ENCODE data around the gene ITCH. TPM values are rescaled to one million over a fixed set of nuclear protein-coding genes. Genes with fewer than 3 reads are reported as not detected.
A peak's percentile ranks its signal among the peaks of the same experiment; 100 is the strongest.

ITCH gene
- 10 to 100 TPM; 22.4 to 24.4 TPM for total RNA-seq

- no peaks in the 10 kb centered on the region for H3K9me3 ChIP-seq
- H3K27me3 ChIP-seq = no peaks in the 10 kb centered on the region
- peak within 1 kb of the TSS; percentile 68 to 94 (median 86) for H3K27ac ChIP-seq
- H3K4me1 ChIP-seq = peaks cover 44% of the 10 kb centered on the region
- peak within 1 kb of the TSS; percentile 44 to 95 for H3K4me3 ChIP-seq
- peak; percentile 95 to 98 (median 97) for DNase-seq
- 0 to 1% methylated on average over 19 to 32 of the region's 32 CpGs for WGBS, 2 donors
- intact Hi-C loops (cut with DNase I) = no loop called here
- no peaks in the 10 kb centered on the region for H3K36me3 ChIP-seq (replicated peaks in 1 of 2; ENCODE audit: insufficient read depth in 1 of 2, low read depth in 2 of 2)
- peak; percentile 76 to 93 (median 93) for TF ChIP-seq POLR2A (IDR thresholded peaks at IDR 0.05)
- no peak for TF ChIP-seq CTCF (IDR thresholded peaks at IDR 0.05)
- ATAC-seq = peak; percentile 98
Observed at GRCh38 chr20:34363062-34363464, at the start of gene ITCH. Gene ITCH (plus strand): TSS chr20:34363273. CDS start chr20:34393812, 30,539 bp downstream.

- Histone ChIP-seq H3K27me3 (no peaks in the 10 kb centered on the region), H3K4me1 (peaks cover 24% of the 10 kb centered on the region), H3K9me3 (no peaks in the 10 kb centered on the region), H3K27ac (no peak overlapping the region), H3K4me3 (no peak overlapping the region), H3K36me3 (replicated peaks in 1 of 2; ENCODE audit: insufficient read depth in 1 of 2, low read depth in 2 of 2) (no peaks in the 10 kb centered on the region)
- WGBS, 2 donors = 78 to 79% methylated on average over 3 of the region's 3 CpGs
- no peak for ATAC-seq
- TF ChIP-seq POLR2A (IDR thresholded peaks at IDR 0.05) = no peak
- no peak for TF ChIP-seq CTCF (IDR thresholded peaks at IDR 0.05)
- intact Hi-C loops (cut with DNase I) = no loop called here
- DNase-seq = no peak
Observed at GRCh38 chr20:34315236-34315635, 47.8 kb upstream of the ITCH start.

- no peak overlapping the region for H3K4me3 ChIP-seq
- intact Hi-C loops (cut with DNase I) = no loop called here
Observed at GRCh38 chr20:34316196-34316814, 46.8 kb upstream of the ITCH start.

GRCh38 chr20:34318609-34319443, 44.2 kb upstream of the ITCH start:
- ATAC-seq (no peak), DNase-seq (no peak)
- intact Hi-C loops (cut with DNase I) = no loop called here
- no peaks in the 10 kb centered on the region for H3K4me1 ChIP-seq
- no peak overlapping the region for H3K4me3 ChIP-seq
- no peaks in the 10 kb centered on the region for H3K36me3 ChIP-seq (replicated peaks in 1 of 2; ENCODE audit: insufficient read depth in 1 of 2, low read depth in 2 of 2)
- H3K27ac ChIP-seq = no peak overlapping the region
- H3K27me3 ChIP-seq = no peaks in the 10 kb centered on the region
- H3K9me3 ChIP-seq = no peaks in the 10 kb centered on the region
- TF ChIP-seq CTCF (IDR thresholded peaks at IDR 0.05) = no peak
- TF ChIP-seq POLR2A (IDR thresholded peaks at IDR 0.05) = no peak
- 54 to 70% methylated on average over 4 of the region's 4 CpGs for WGBS, 2 donors

More at GRCh38 chr20:34316196-34316814, 46.8 kb upstream of the ITCH start:
- H3K4me1 ChIP-seq = peaks cover 16% of the 10 kb centered on the region
- ATAC-seq = no peak
- H3K27ac ChIP-seq = no peak overlapping the region
- no peaks in the 10 kb centered on the region for H3K36me3 ChIP-seq (replicated peaks in 1 of 2; ENCODE audit: insufficient read depth in 1 of 2, low read depth in 2 of 2)
- DNase-seq = no peak
- TF ChIP-seq POLR2A (IDR thresholded peaks at IDR 0.05) = no peak
- TF ChIP-seq CTCF (IDR thresholded peaks at IDR 0.05) = no peak
- H3K27me3 ChIP-seq = no peaks in the 10 kb centered on the region
- 74 to 95% methylated on average over 6 of the region's 6 CpGs for WGBS, 2 donors
- no peaks in the 10 kb centered on the region for H3K9me3 ChIP-seq

All from body of pancreas (tissue), 4 donors.